GM12873 (cell line): ENCODE measurements around the gene PAFAH1B2.

ENCODE experiments used
- CTCF ChIP-seq: IDR thresholded peaks from 2 replicates; pipeline ENCODE4 v1.5.1; 2012; ENCODE audit warnings: low read depth, mild to moderate bottlenecking, moderate library complexity, low read length, control low read depth; ENCODE audit not compliant: insufficient read depth; ENCODE audit errors: missing control alignments

PAFAH1B2 gene

GRCh38 chr11:117185736-117186430 lies 41.8 kb downstream of the PAFAH1B2 start:
- TF ChIP-seq CTCF: no peak

- no peak for TF ChIP-seq CTCF
Measured at GRCh38 chr11:117186431-117186761, 42.3 kb downstream of the PAFAH1B2 start.

- TF ChIP-seq CTCF: no peak
Measured at GRCh38 chr11:117187007-117187406, 42.9 kb downstream of the PAFAH1B2 start.

GRCh38 chr11:117187428-117187798 lies 43.3 kb downstream of the PAFAH1B2 start:
- no peak for TF ChIP-seq CTCF

- no peak for TF ChIP-seq CTCF
Measured at GRCh38 chr11:117187799-117188481, 43.9 kb downstream of the PAFAH1B2 start.

GRCh38 chr11:117188620-117189081 lies 44.6 kb downstream of the PAFAH1B2 start:
- TF ChIP-seq CTCF: no peak

GRCh38 chr11:117189191-117189940 lies 45.3 kb downstream of the PAFAH1B2 start:
- no peak for TF ChIP-seq CTCF
